Activated CD8-positive, alpha-beta memory T cell treated with anti-CD3 and anti-CD28 coated beads for 24 hours (primary cell): ENCODE data around the gene ADGRE3.

Experiments used
- DNase-seq: peaks from one replicate; pipeline ENCODE4 v3.0.0-alpha.2; 2020

Gene ADGRE3, protein sequence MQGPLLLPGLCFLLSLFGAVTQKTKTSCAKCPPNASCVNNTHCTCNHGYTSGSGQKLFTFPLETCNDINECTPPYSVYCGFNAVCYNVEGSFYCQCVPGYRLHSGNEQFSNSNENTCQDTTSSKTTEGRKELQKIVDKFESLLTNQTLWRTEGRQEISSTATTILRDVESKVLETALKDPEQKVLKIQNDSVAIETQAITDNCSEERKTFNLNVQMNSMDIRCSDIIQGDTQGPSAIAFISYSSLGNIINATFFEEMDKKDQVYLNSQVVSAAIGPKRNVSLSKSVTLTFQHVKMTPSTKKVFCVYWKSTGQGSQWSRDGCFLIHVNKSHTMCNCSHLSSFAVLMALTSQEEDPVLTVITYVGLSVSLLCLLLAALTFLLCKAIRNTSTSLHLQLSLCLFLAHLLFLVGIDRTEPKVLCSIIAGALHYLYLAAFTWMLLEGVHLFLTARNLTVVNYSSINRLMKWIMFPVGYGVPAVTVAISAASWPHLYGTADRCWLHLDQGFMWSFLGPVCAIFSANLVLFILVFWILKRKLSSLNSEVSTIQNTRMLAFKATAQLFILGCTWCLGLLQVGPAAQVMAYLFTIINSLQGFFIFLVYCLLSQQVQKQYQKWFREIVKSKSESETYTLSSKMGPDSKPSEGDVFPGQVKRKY

DNA sequence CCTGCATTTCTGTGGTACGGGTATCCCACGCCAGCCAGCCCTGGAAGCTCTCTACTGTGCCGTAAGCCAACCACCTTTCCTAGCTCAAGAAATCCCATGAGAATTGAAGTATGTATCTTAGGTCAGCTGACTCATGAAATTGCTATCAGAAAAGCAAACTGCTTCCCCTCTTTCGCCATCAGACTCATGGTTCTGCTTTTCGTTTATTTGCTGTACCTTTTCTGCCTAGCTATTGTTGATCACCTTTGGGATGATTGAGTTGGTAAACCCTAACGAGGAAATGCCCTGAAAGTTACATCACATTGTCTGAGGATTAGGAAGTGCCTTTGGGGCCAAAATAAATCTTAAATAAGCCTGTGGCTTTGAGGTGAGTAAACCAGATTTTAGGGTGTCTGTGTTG lies at the start of gene ADGRE3:
Gene ADGRE3, minus strand, starts transcription at position 81 of the 400 bp plus-strand sequence. Its CDS starts 74 bp downstream, at position 7.
- no peak for DNase-seq

DNA sequence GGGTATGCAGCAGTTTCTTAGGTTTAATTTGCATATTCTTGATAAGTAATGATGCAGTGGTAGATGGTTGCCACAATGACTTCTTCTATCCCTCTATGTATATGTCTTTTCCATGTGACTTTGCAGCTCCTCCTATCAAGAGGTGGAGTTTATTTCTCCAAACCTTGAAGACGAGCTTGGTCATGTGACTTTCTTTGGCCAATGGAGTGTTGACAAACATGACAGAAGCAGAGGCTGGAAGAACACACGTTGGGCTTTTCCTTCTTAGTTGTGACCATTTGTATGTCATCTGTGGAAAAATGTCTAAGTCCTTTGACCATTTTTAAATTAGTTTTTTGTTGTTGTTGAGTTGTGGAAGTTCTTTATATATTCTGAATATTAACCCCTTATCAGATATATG lies 47.5 kb upstream of the ADGRE3 start:
- no peak for DNase-seq

GRCh38 chr19:14719162-14719561 lies 44.5 kb upstream of the ADGRE3 start:
- DNase-seq: no peak

GRCh38 chr19:14718522-14719116 lies 44.0 kb upstream of the ADGRE3 start:
- DNase-seq: no peak

DNA sequence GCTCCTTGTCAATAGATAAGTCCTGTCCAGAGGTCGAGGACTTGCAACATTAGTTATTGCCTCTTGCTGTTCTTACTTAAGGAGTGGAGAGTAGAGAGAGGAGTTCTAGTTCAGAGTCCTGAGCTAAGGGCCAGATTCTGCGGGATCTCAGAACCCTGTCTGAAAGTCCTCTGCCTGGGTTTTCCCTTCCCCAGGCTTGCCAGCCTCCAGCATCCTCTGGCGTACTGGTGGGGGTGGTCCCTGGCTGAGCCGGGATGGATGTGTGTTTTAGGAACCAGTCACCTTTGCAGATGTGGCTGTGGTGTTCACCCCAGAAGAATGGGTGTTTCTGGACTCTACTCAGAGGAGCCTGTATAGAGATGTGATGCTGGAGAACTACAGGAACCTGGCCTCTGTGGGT lies 41.2 kb upstream of the ADGRE3 start:
- DNase-seq: no peak

DNA sequence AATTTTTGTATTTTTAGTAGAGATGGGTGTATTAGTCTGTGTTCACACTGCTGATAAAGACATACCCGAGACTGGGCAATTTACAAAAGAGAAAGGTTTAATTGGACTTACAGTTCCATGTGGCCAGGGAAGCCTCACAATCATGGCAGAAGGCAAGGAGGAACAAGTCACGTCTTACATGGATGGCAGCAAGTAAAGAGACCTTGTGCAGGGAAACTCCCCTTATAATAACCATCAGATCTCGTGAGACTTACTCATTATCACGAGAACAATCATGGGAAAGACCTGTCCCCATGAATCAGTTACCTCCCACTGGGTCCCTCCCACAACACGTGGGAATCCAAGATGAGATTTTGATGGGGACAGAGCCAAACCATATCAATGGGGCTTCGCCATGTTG lies 29.8 kb upstream of the ADGRE3 start:
- no peak for DNase-seq

DNA sequence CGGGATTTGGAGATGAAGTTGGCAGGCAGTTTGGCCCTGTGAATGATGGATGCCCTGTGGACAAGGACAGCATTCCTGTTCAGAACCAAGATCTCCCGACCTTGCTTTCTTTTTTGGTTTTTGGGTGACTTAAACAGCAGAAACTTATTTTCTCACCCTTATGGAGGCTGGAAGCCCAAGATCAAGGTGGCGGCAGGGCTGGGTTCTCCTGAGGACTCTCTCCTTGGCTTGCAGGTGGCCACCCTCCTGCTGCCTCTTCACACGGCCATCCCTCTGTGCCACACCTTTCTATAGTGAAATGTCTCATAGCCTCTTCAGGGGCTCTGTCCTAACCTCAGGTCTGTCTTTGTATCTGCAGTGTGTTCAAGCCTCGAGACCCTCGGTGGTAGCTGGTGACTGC lies 29.2 kb upstream of the ADGRE3 start:
- no peak for DNase-seq

DNA sequence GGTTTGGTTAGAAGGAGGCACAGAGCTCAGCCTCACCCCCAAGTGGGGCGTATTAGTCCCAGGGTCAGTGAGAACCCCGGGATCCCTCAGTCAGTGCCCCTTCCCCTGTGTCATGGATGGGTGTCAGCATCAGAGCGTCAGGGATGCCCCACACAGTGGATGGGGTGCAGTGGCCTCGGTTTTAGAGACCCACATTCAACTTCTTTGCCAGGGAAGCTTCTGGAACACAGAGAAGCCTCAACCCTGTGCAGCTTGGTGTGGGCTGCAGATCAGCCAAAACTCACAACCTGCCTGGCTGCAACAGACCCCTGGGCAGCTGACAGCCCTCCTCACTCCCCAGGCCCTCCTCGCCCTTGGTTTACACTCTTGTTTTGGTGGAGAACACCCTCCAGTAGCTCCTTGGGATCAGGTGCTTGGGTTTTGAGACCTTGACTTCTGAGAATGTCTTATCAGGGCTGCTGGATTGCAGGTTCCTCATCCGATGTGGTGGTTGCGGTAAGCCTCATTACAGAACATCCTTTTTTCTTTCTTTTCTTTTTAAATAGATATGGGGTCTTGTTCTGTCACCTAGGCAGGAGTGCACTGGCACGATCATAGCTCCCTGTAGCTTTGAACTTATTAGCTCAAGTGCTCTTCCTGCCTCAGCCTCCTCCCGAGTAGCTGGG lies 26.2 kb upstream of the ADGRE3 start:
- no peak for DNase-seq

DNA sequence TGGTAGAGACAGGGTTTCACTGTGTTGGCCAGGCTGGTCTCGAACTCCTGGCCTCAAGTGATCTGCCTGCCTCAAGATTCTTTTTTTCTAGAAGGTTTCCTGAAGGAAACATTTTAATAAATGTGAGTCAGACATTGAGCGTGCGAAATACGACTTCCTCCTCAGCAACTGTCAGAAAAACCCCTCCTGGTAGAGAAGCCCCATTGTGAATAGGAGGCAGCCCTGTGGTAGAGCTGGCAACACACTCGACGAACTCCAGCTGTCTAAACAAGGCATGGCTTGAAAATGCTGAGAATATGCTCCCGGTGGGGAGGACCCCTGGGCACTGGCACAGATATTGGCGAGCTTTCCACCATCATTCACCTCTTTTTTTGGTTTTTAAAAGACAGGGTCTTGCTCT lies 25.0 kb upstream of the ADGRE3 start:
- no peak for DNase-seq

GRCh38 chr19:14695471-14695870 lies 20.8 kb upstream of the ADGRE3 start:
- no peak for DNase-seq

GRCh38 chr19:14694641-14695266 lies 20.1 kb upstream of the ADGRE3 start:
- DNase-seq: no peak

GRCh38 chr19:14689598-14690503 lies 15.2 kb upstream of the ADGRE3 start, which contains the start of gene ZNF333:
Gene ZNF333, plus strand, starts transcription at chr19:14690048. Its CDS starts 3,444 bp downstream, at chr19:14693492.
- peak; percentile 100 for DNase-seq

GRCh38 chr19:14686411-14686810 lies 11.8 kb upstream of the ADGRE3 start:
- no peak for DNase-seq

DNA sequence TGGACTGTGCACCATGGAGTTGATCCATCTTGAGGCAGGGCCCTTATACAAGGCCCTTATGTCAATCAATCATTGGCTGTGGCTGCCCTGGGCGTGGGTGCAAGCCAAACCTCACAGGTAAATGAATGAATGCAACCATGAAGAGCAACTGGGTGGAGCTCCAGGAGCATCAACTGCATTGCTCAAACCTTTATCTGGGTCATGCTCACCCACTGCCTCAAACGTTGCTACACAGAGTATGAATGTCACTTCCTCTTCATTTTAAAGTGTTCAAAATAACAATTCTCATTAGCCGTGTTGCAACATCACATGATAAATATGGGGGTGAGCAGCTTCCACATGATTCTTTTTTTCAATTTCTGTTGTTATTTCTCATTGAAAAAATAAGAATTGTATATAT lies 8.8 kb upstream of the ADGRE3 start:
- no peak for DNase-seq

GRCh38 chr19:14682084-14682483 lies 7.4 kb upstream of the ADGRE3 start:
- no peak for DNase-seq

GRCh38 chr19:14678199-14678598 lies 3.6 kb upstream of the ADGRE3 start:
- no peak for DNase-seq

DNA sequence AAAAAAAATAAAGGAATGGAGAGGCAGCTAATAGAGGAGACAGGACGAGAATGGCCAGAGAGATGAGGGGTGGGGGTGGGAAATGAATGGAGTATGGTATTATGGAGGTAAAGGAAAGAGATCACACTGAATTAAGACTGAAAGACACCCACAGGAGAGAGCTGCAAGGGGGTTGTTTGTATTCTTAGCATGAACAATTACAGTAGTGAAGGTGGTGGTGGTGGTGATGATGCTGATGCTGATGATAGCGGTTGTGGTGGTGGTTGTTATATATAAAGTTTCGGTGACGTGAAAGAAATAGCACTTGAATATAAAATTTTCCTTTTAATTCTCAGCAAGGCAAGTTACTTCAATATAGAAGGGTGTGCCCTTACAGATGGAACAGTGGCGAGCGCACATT lies 2.8 kb upstream of the ADGRE3 start:
- no peak for DNase-seq

GRCh38 chr19:14676762-14677161 lies 2.1 kb upstream of the ADGRE3 start:
- DNase-seq: no peak

- no peak for DNase-seq
Observed at GRCh38 chr19:14673088-14673487, 1.6 kb downstream of the ADGRE3 start.

GRCh38 chr19:14672188-14672872 lies 2.3 kb downstream of the ADGRE3 start:
- no peak for DNase-seq

DNA sequence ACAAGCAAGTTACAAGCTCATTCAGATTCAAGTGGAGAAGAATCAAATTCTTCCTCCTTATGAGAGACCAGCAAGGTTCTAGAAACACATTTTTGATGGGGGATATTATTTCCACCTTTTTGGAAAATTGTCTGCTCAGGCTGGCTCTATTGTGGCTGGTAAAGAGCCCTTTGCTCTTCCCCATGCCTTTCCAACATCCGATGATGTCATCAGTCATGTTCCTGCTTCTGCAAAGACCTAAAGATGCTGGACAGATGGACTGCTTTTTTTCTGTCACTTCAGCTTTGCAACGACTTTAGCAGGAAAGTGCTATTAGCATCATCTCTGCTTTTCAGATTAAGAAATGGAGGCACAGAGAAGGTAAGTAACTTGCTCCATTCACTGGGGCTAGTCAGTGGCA lies 4.2 kb downstream of the ADGRE3 start:
- no peak for DNase-seq
